SK-N-SH (cell line): ENCODE results near the gene MEIS1. TPM values are rescaled to one million over a fixed set of nuclear protein-coding genes. Genes with fewer than 3 reads are reported as not detected.

Source experiments
- CTCF ChIA-PET: fragments of 300-600, 350-600 bp; formaldehyde crosslinking; extraction: SDS; loops from one replicate; lab custom pipeline; 2021; lab: Yijun Ruan, JAX
- POLR2A ChIA-PET: fragments of 350-600 bp; sonication (Branson Sonifier 250); formaldehyde crosslinking; extraction: SDS; loops from one replicate; lab custom pipeline; 2020; ENCODE audit warnings: antibody characterized with exemption, inconsistent platforms; lab: Yijun Ruan, JAX
- DNase-seq: peaks from one replicate; pipeline ENCODE4 v3.0.0; 2012
- H2AFZ ChIP-seq: fragments of 200-600 bp; sonication (generic); 2 replicates; pipeline ENCODE4 v1.8.1; 2016; ENCODE audit warnings: antibody characterized with exemption, mild to moderate bottlenecking, low read depth
- H3F3A ChIP-seq: fragments of 200-600 bp; sonication (generic); replicated peaks from 2 replicates; pipeline ENCODE3; 2016; ENCODE audit warnings: antibody characterized with exemption, mild to moderate bottlenecking; ENCODE audit not compliant: insufficient read depth
- H3K27ac ChIP-seq, 2 experiments: fragments of 200-500 bp in 1 of 2; fragments of 200-600 bp in 1 of 2; sonication (Bioruptor generic) in 1 of 2; sonication (generic), shearing (Covaris generic) in 1 of 2; 2 replicates each; pipeline versions ENCODE4 v1.5.1 to v1.6.1; 2014 to 2016; ENCODE audit warnings: low read depth in 2 of 2, inconsistent platforms in 1 of 2, low read length in 1 of 2, mild to moderate bottlenecking in 1 of 2, mixed read lengths in 1 of 2
- H3K27me3 ChIP-seq: fragments of 200-600 bp; sonication (generic), shearing (Covaris generic); 2 replicates; pipeline ENCODE4 v1.6.1; 2016; ENCODE audit warnings: mixed run types; ENCODE audit not compliant: insufficient read depth
- H3K36me3 ChIP-seq, 2 experiments: fragments of 200-500 bp in 1 of 2; fragments of 200-600 bp in 1 of 2; sonication (Bioruptor generic) in 1 of 2; sonication (generic) in 1 of 2; replicated peaks in 1 of 2; 2 replicates each; pipeline versions ENCODE3 to v1.5.1; 2014 to 2016; ENCODE audit warnings: low read length in 1 of 2, mild to moderate bottlenecking in 1 of 2; ENCODE audit not compliant: insufficient read depth in 2 of 2, control insufficient read depth in 1 of 2
- H3K4me1 ChIP-seq, 2 experiments: fragments of 200-500 bp in 1 of 2; fragments of 200-600 bp in 1 of 2; sonication (Bioruptor generic) in 1 of 2; sonication (generic), shearing (Covaris generic) in 1 of 2; 2 replicates each; pipeline versions ENCODE4 v1.5.1 to v1.6.1; 2014 to 2016; ENCODE audit warnings: low read depth in 1 of 2, low read length in 1 of 2, mixed run types in 1 of 2; ENCODE audit not compliant: insufficient read depth in 2 of 2, control insufficient read depth in 1 of 2
- H3K4me2 ChIP-seq: fragments of 200-600 bp; sonication (generic), shearing (Covaris generic); 2 replicates; pipeline ENCODE4 v1.6.1; 2017; ENCODE audit warnings: mixed run types
- H3K4me3 ChIP-seq, 2 experiments: fragments of 200-500 bp in 1 of 2; fragments of 200-600 bp in 1 of 2; sonication (Bioruptor generic) in 1 of 2; sonication (generic), shearing (Covaris generic) in 1 of 2; 2 replicates each; pipeline versions ENCODE4 v1.5.1 to v1.8.1; 2014 to 2016; ENCODE audit warnings: low read depth in 2 of 2, inconsistent platforms in 1 of 2, low read length in 1 of 2, mild to moderate bottlenecking in 1 of 2, mixed read lengths in 1 of 2, moderate library complexity in 1 of 2
- H3K79me2 ChIP-seq: fragments of 200-600 bp; sonication (generic); 2 replicates; pipeline ENCODE4 v1.8.1; 2017; ENCODE audit warnings: mild to moderate bottlenecking; ENCODE audit not compliant: insufficient read depth
- H3K9ac ChIP-seq: fragments of 200-600 bp; sonication (generic); 2 replicates; pipeline ENCODE4 v1.6.1; 2017; ENCODE audit warnings: mixed run types
- H3K9me2 ChIP-seq: fragments of 200-600 bp; sonication (generic); 2 replicates; pipeline ENCODE4 v1.6.1; 2017; ENCODE audit warnings: mixed run types
- H3K9me3 ChIP-seq: fragments of 200-600 bp; sonication (generic); 2 replicates; pipeline ENCODE4 v1.6.1; 2017; ENCODE audit warnings: mixed run types, mild to moderate bottlenecking, moderate library complexity
- H4K20me1 ChIP-seq: fragments of 200-600 bp; sonication (generic); 2 replicates; pipeline ENCODE4 v1.6.1; 2017; ENCODE audit warnings: mild to moderate bottlenecking, mixed run types; ENCODE audit not compliant: insufficient read depth
- CTCF ChIP-seq: fragments of 200-600 bp; sonication (generic); IDR thresholded peaks from 2 replicates; pipeline ENCODE4 v1.6.1; 2017; ENCODE audit warnings: antibody characterized with exemption, mild to moderate bottlenecking, moderate library complexity
- ELF1 ChIP-seq: IDR thresholded peaks from 2 replicates; pipeline ENCODE4 v1.4.0; 2012
- EP300 ChIP-seq, 2 experiments: IDR thresholded peaks; 2 replicates each; pipeline versions ENCODE4 v1.4.0 to v1.6.1; 2012; ENCODE audit warnings: borderline replicate concordance in 1 of 2, low read depth in 1 of 2, low read length in 1 of 2
- EZH2phosphoT487 ChIP-seq: fragments of 200-600 bp; sonication (generic); IDR thresholded peaks from 2 replicates; pipeline ENCODE4 v1.6.1; 2017; ENCODE audit warnings: low read depth, mixed run types, mild to moderate bottlenecking, antibody characterized with exemption, moderate library complexity, borderline replicate concordance
- FOXJ3 ChIP-seq: sonication (generic); formaldehyde crosslinking; IDR thresholded peaks from 2 replicates; pipeline ENCODE4 v1.5.1; 2020; ENCODE audit warnings: mild to moderate bottlenecking, missing genetic modification reagents
- FOXM1 ChIP-seq: IDR thresholded peaks from 2 replicates; pipeline ENCODE4 v1.4.0; 2012; ENCODE audit warnings: low read depth, mild to moderate bottlenecking
- GATA2 ChIP-seq: sonication (generic); formaldehyde crosslinking; IDR thresholded peaks from 2 replicates; pipeline ENCODE4 v1.5.0; 2020; ENCODE audit warnings: mild to moderate bottlenecking, missing genetic modification reagents
- IRF3 ChIP-seq: fragments of 150-350 bp; IDR thresholded peaks from 2 replicates; pipeline ENCODE4 v1.6.1; 2016; ENCODE audit warnings: mild to moderate bottlenecking, low read depth, low read length
- JUND ChIP-seq: IDR thresholded peaks from 2 replicates; pipeline ENCODE4 v1.4.0; 2012
- MEF2A ChIP-seq: IDR thresholded peaks from 2 replicates; pipeline ENCODE4 v1.4.0; 2012; ENCODE audit warnings: low read depth, borderline replicate concordance
- MXI1 ChIP-seq: IDR thresholded peaks from 2 replicates; pipeline ENCODE4 v1.6.1; 2012; ENCODE audit warnings: mild to moderate bottlenecking, low read depth, low read length, improper control_type of control experiment
- NFIC ChIP-seq: IDR thresholded peaks from 2 replicates; pipeline ENCODE4 v1.4.0; 2012; ENCODE audit warnings: borderline replicate concordance
- NRF1 ChIP-seq: IDR thresholded peaks from 2 replicates; pipeline ENCODE4 v1.6.1; 2012; ENCODE audit warnings: low read depth, mild to moderate bottlenecking, low read length
- PBX3 ChIP-seq: IDR thresholded peaks from 2 replicates; pipeline ENCODE4; 2012
- POLR2AphosphoS5 ChIP-seq: IDR thresholded peaks from 2 replicates; pipeline ENCODE4 v1.6.1; 2012; ENCODE audit warnings: low read depth, low read length
- RAD21 ChIP-seq: IDR thresholded peaks from 2 replicates; pipeline ENCODE4 v1.6.1; 2012; ENCODE audit warnings: mild to moderate bottlenecking, low read length
- RCOR1 ChIP-seq: fragments of 150-350 bp; IDR thresholded peaks from 2 replicates; pipeline ENCODE4 v1.6.1; 2017; ENCODE audit warnings: antibody characterized with exemption, low read length
- TCF12 ChIP-seq: IDR thresholded peaks from 2 replicates; pipeline ENCODE4 v1.4.0; 2012
- TEAD4 ChIP-seq: IDR thresholded peaks from 2 replicates; pipeline ENCODE4 v1.4.0; 2012; ENCODE audit warnings: mild to moderate bottlenecking, borderline replicate concordance; ENCODE audit not compliant: insufficient read depth
- USF1 ChIP-seq: IDR thresholded peaks from 2 replicates; pipeline ENCODE4 v1.4.0; 2012; ENCODE audit warnings: low read depth, borderline replicate concordance
- USF2 ChIP-seq: fragments of 150-350 bp; IDR thresholded peaks from 2 replicates; pipeline ENCODE4 v1.6.1; 2017; ENCODE audit warnings: antibody characterized with exemption, low read length, low read depth, borderline replicate concordance
- YY1 ChIP-seq: IDR thresholded peaks from 2 replicates; pipeline ENCODE4 v1.4.0; 2012; ENCODE audit warnings: low read depth, mild to moderate bottlenecking
- WGBS: methylation state at CpG from one replicate; pipeline ENCODE4 v1.1.6; 2017; ENCODE audit warnings: low lambda C conversion rate; 5-methylcytosine and 5-hydroxymethylcytosine counted together
- polyA plus RNA-seq, 3 experiments: library from polyadenylated mRNA; depleted of rRNA; stranded (reverse); fragments of >200 nt; gene quantifications; 2 replicates each; pipeline ENCODE4 v1.2.3, GENCODE V29; 2012

MEIS1 gene
- polyA plus RNA-seq, 1 of the 3 experiments (the other 2 are of a cell fraction): 16.9 TPM

- no peaks in the 10 kb centered on the region for H4K20me1 ChIP-seq
- H3K9ac ChIP-seq: no peak overlapping the region
- no peak overlapping the region for H2AFZ ChIP-seq
- no peak overlapping the region for H3K4me3 ChIP-seq
- no peaks in the 10 kb centered on the region for H3K4me1 ChIP-seq
- H3K79me2 ChIP-seq: no peaks in the 10 kb centered on the region
- H3K27me3 ChIP-seq: no peaks in the 10 kb centered on the region
- H3K9me2 ChIP-seq: no peaks in the 10 kb centered on the region
- H3K27ac ChIP-seq: no peak overlapping the region
- H3K9me3 ChIP-seq: no peaks in the 10 kb centered on the region
- CTCF ChIA-PET: no interaction called here
- TF ChIP-seq GATA2: no peak
- no peak for TF ChIP-seq CTCF
- TF ChIP-seq EZH2phosphoT487: no peak
- no peak for TF ChIP-seq NRF1
- TF ChIP-seq MEF2A: no peak
- TF ChIP-seq MXI1: no peak
- TF ChIP-seq IRF3: no peak
- TF ChIP-seq ELF1: no peak
- no peak for TF ChIP-seq FOXJ3 (CRISPR knock-in tag)
- no peak for TF ChIP-seq NFIC
- no peak for TF ChIP-seq USF2
- TF ChIP-seq JUND: no peak
- TF ChIP-seq, all 33 proteins: peak for 0
- Histone ChIP-seq H3K4me2 (no peak overlapping the region), H3F3A (no peaks in the 10 kb centered on the region), H3K36me3 (no peaks in the 10 kb centered on the region)
- POLR2A ChIA-PET: no interaction called here
- DNase-seq: no peak
Measured at GRCh38 chr2:66594001-66594400, 159.1 kb downstream of the MEIS1 start.

- Histone ChIP-seq H3K4me1 (no peaks in the 10 kb centered on the region), H3K79me2 (no peaks in the 10 kb centered on the region), H3F3A (no peaks in the 10 kb centered on the region), H3K4me2 (no peak overlapping the region), H3K9me2 (no peaks in the 10 kb centered on the region), H4K20me1 (no peaks in the 10 kb centered on the region), H3K9ac (no peak overlapping the region), H3K4me3 (no peak overlapping the region)
- no peak for DNase-seq
- POLR2A ChIA-PET: no interaction called here
- 76% methylated on average over 2 of the region's 2 CpGs for WGBS
- TF ChIP-seq RCOR1: no peak
- no peak for TF ChIP-seq EZH2phosphoT487
- TF ChIP-seq RAD21: no peak
- no peak for TF ChIP-seq PBX3
- no peak for TF ChIP-seq TEAD4
- TF ChIP-seq TCF12: no peak
- no peak for TF ChIP-seq POLR2AphosphoS5
- TF ChIP-seq USF1: no peak
- no peak for TF ChIP-seq FOXM1
- TF ChIP-seq YY1: no peak
- TF ChIP-seq EP300 (IDR thresholded peaks at IDR 0.05; ENCODE audit: borderline replicate concordance in 1 of 2, low read depth in 1 of 2, low read length in 1 of 2): no peak
- TF ChIP-seq, all 33 proteins: peak for 0
- H3K27me3 ChIP-seq: no peaks in the 10 kb centered on the region
- H3K27ac ChIP-seq: no peak overlapping the region
- CTCF ChIA-PET: interaction anchor here (0.7 kb wide), 1 partner anchor 9 kb away, joined by 3 read pairs; no protein-coding TSS in a partner anchor
- H3K9me3 ChIP-seq: no peaks in the 10 kb centered on the region
- no peaks in the 10 kb centered on the region for H3K36me3 ChIP-seq
- H2AFZ ChIP-seq: no peak overlapping the region
Measured at GRCh38 chr2:66595556-66595955, 160.6 kb downstream of the MEIS1 start.
